ENCODE data around the gene ZFX.

Gene ZFX

GRCh38 chrX:24203072-24203808 is 53.7 kb downstream of the ZFX start:
- DNase-seq: no peak

GRCh38 chrX:24204331-24204730 is 54.8 kb downstream of the ZFX start:
- DNase-seq: no peak

- DNase-seq: no peak
Observed at GRCh38 chrX:24204958-24205357, 55.4 kb downstream of the ZFX start.

- DNase-seq: no peak
Observed at GRCh38 chrX:24207826-24208225, 58.3 kb downstream of the ZFX start.

- no peak for DNase-seq
Observed at GRCh38 chrX:24208496-24209240, 59.1 kb downstream of the ZFX start.

GRCh38 chrX:24210190-24210589 is 60.7 kb downstream of the ZFX start:
- DNase-seq: no peak

- DNase-seq: peak in 1 of 3 experiments; percentile 42
Observed at GRCh38 chrX:24214568-24214967, 65.0 kb downstream of the ZFX start.

- DNase-seq: no peak
Observed at GRCh38 chrX:24215272-24215671, 65.7 kb downstream of the ZFX start.

- DNase-seq: no peak
Observed at GRCh38 chrX:24216037-24216436, 66.5 kb downstream of the ZFX start.

- DNase-seq: no peak
Observed at GRCh38 chrX:24216827-24217226, 67.3 kb downstream of the ZFX start.

- DNase-seq: no peak
Observed at GRCh38 chrX:24219320-24219719, 69.8 kb downstream of the ZFX start.

GRCh38 chrX:24221872-24222271 is 72.3 kb downstream of the ZFX start:
- DNase-seq: no peak

GRCh38 chrX:24225265-24225664 is 75.7 kb downstream of the ZFX start:
- no peak for DNase-seq

- no peak for DNase-seq
Observed at GRCh38 chrX:24226176-24226575, 76.6 kb downstream of the ZFX start.

GRCh38 chrX:24228596-24228995 is 79.1 kb downstream of the ZFX start:
- no peak for DNase-seq

GRCh38 chrX:24229400-24229879 is 79.9 kb downstream of the ZFX start:
- no peak for DNase-seq

GRCh38 chrX:24229976-24230375 is 80.4 kb downstream of the ZFX start:
- DNase-seq: no peak

GRCh38 chrX:24231131-24231540 is 81.6 kb downstream of the ZFX start:
- DNase-seq: no peak

- no peak for DNase-seq
Observed at GRCh38 chrX:24231641-24232179, 82.2 kb downstream of the ZFX start.

GRCh38 chrX:24232796-24233195 is 83.3 kb downstream of the ZFX start:
- DNase-seq: no peak

- DNase-seq: no peak
Observed at GRCh38 chrX:24235084-24235710, 85.7 kb downstream of the ZFX start.

- DNase-seq: peak in 2 of 3 experiments; percentile 33 to 73
Observed at GRCh38 chrX:24241822-24242648, 92.5 kb downstream of the ZFX start.

Measured in NCI-H1417 (cell line).